Measurements from ENCODE around the gene WNT3A. TPM values are rescaled to one million over a fixed set of nuclear protein-coding genes. Genes with fewer than 3 reads are reported as not detected.

WNT3A gene
- total RNA-seq, 1 donor from 2014 or later: not detected

- no peak for TF ChIP-seq POLR2AphosphoS5 (IDR thresholded peaks at IDR 0.05; ENCODE audit: insufficient read depth in 1 of 2, low read depth in 1 of 2)
- no peak for TF ChIP-seq CTCF (IDR thresholded peaks at IDR 0.05)
- no peak for TF ChIP-seq POLR2A (IDR thresholded peaks at IDR 0.05)
- Histone ChIP-seq H3K4me1 (peaks cover 12% of the 10 kb centered on the region), H3K36me3 (no peaks in the 10 kb centered on the region), H3K27me3 (no peaks in the 10 kb centered on the region), H3K27ac (no peak overlapping the region), H3K9me3 (no peaks in the 10 kb centered on the region), H3K4me3 (peak overlapping the region; percentile 7 to 26)
- intact Hi-C loops (cut with DNase I): no loop called here
- DNase-seq (ENCODE audit: extremely low spot score in 2 of 2): peak in 1 of 2 donors; percentile 90
Observed at GRCh38 chr1:228007049-228007800, 427 bp downstream of the WNT3A start.

DNA sequence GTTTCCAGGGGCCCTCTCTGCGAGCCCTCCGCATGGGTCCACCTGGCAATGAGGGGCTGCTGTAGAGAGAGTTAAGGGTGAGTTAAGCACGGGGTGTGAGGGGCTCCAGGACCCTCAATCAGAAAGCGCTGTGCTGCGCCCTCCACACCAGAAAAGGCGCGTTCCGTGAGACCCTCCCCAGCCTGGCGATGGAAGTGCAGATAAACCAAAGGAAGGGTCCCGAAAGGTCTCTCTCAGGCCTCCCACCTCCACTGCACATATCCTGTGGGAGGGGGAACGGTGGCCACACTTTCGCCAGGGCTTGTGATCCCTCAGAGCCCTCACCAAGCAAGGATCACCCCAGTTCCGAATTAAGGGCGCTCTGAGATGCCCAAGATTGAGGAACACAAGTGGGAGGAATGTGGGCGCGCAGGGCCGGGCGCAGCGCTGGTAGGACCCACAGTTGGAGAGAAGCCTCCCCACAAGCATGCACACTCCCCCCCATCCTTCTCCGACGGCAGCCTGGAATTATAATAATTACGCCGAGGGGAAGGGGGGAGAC, 1.1 kb downstream of the WNT3A start:
- H3K27me3 ChIP-seq: no peaks in the 10 kb centered on the region
- H3K36me3 ChIP-seq: no peaks in the 10 kb centered on the region
- H3K27ac ChIP-seq: no peak overlapping the region
- intact Hi-C loops (cut with DNase I): no loop called here
- H3K4me3 ChIP-seq: peak overlapping the region in 1 of 2 donors; percentile 26
- no peaks in the 10 kb centered on the region for H3K9me3 ChIP-seq
- DNase-seq (ENCODE audit: extremely low spot score in 2 of 2): peak in 1 of 2 donors; percentile 81
- TF ChIP-seq POLR2A (IDR thresholded peaks at IDR 0.05) (no peak), POLR2AphosphoS5 (IDR thresholded peaks at IDR 0.05; ENCODE audit: insufficient read depth in 1 of 2, low read depth in 1 of 2) (no peak), CTCF (IDR thresholded peaks at IDR 0.05) (no peak)
- peaks cover 12% of the 10 kb centered on the region for H3K4me1 ChIP-seq

- peak in 1 of 2 donors; percentile 77 for DNase-seq (ENCODE audit: extremely low spot score in 2 of 2)
- H3K27me3 ChIP-seq: no peaks in the 10 kb centered on the region
- H3K4me3 ChIP-seq: no peak overlapping the region
- peaks cover 12% of the 10 kb centered on the region for H3K4me1 ChIP-seq
- no peak overlapping the region for H3K27ac ChIP-seq
- H3K9me3 ChIP-seq: no peaks in the 10 kb centered on the region
- H3K36me3 ChIP-seq: no peaks in the 10 kb centered on the region
- no peak for TF ChIP-seq POLR2AphosphoS5 (IDR thresholded peaks at IDR 0.05; ENCODE audit: insufficient read depth in 1 of 2, low read depth in 1 of 2)
- intact Hi-C loops (cut with DNase I): no loop called here
Observed at GRCh38 chr1:228008391-228009115, 1.8 kb downstream of the WNT3A start.

GRCh38 chr1:228009116-228009827, 2.5 kb downstream of the WNT3A start:
- TF ChIP-seq POLR2A (IDR thresholded peaks at IDR 0.05): no peak
- no peak for TF ChIP-seq CTCF (IDR thresholded peaks at IDR 0.05)
- no peak for TF ChIP-seq POLR2AphosphoS5 (IDR thresholded peaks at IDR 0.05; ENCODE audit: insufficient read depth in 1 of 2, low read depth in 1 of 2)
- Histone ChIP-seq H3K4me1 (peaks cover 12% of the 10 kb centered on the region), H3K27ac (no peak overlapping the region), H3K4me3 (no peak overlapping the region), H3K27me3 (no peaks in the 10 kb centered on the region), H3K9me3 (no peaks in the 10 kb centered on the region), H3K36me3 (no peaks in the 10 kb centered on the region)
- intact Hi-C loops (cut with DNase I): no loop called here
- peak in 1 of 2 donors; percentile 84 for DNase-seq (ENCODE audit: extremely low spot score in 2 of 2)

Data from vagina (tissue), 2 donors.